ENCODE measurements around the gene MRAS. TPM values are rescaled to one million over a fixed set of nuclear protein-coding genes. Genes with fewer than 3 reads are reported as not detected.

MRAS gene
- total and polyA plus RNA-seq, 2 experiments from 2014 or later: 16.5 to 17.9 TPM

- no peak overlapping the region for H3K4me2 ChIP-seq
- no peaks in the 10 kb centered on the region for H3K36me3 ChIP-seq (replicated peaks; ENCODE audit: insufficient read depth, low read depth)
- DNase-seq (ENCODE audit: low spot score): no peak
- WGBS (ENCODE audit: low lambda C conversion rate, missing lambda C conversion rate): 69% methylated on average over 5 of the region's 5 CpGs
- no peaks in the 10 kb centered on the region for H3K79me2 ChIP-seq
- no peaks in the 10 kb centered on the region for H4K20me1 ChIP-seq (ENCODE audit: insufficient read depth, poor library complexity, severe bottlenecking)
- no peak overlapping the region for H3K27ac ChIP-seq
- H3K9me3 ChIP-seq (ENCODE audit: low read depth): no peaks in the 10 kb centered on the region
- H3K4me1 ChIP-seq (ENCODE audit: insufficient read depth): peaks cover 10% of the 10 kb centered on the region
- no peaks in the 10 kb centered on the region for H3K27me3 ChIP-seq
- TF ChIP-seq EZH2phosphoT487 (IDR thresholded peaks at IDR 0.05; ENCODE audit: low read depth, severe bottlenecking, unreplicated experiment) (no peak), EZH2 (IDR thresholded peaks at IDR 0.05; ENCODE audit: borderline replicate concordance) (no peak), CTCF (IDR thresholded peaks at IDR 0.05; ENCODE audit: poor library complexity) (no peak)
- H3K9me2 ChIP-seq (replicated peaks; ENCODE audit: insufficient read depth): no peaks in the 10 kb centered on the region
- H2AFZ ChIP-seq: no peak overlapping the region
- H3K4me3 ChIP-seq: no peak overlapping the region
Measured at GRCh38 chr3:138338244-138338643, 10.1 kb upstream of the MRAS start.

- DNase-seq (ENCODE audit: low spot score): no peak
- Histone ChIP-seq H3K4me2 (no peak overlapping the region), H3K27me3 (no peaks in the 10 kb centered on the region), H3K9me2 (replicated peaks; ENCODE audit: insufficient read depth) (no peaks in the 10 kb centered on the region), H3K27ac (no peak overlapping the region), H4K20me1 (ENCODE audit: insufficient read depth, poor library complexity, severe bottlenecking) (no peaks in the 10 kb centered on the region), H3K4me3 (no peak overlapping the region), H3K79me2 (no peaks in the 10 kb centered on the region), H3K9me3 (ENCODE audit: low read depth) (no peaks in the 10 kb centered on the region), H3K36me3 (replicated peaks; ENCODE audit: insufficient read depth, low read depth) (no peaks in the 10 kb centered on the region), H2AFZ (no peak overlapping the region), H3K4me1 (ENCODE audit: insufficient read depth) (peaks cover 10% of the 10 kb centered on the region)
- 91% methylated on average over 5 of the region's 5 CpGs for WGBS (ENCODE audit: low lambda C conversion rate, missing lambda C conversion rate)
- TF ChIP-seq EZH2phosphoT487 (IDR thresholded peaks at IDR 0.05; ENCODE audit: low read depth, severe bottlenecking, unreplicated experiment) (no peak), CTCF (IDR thresholded peaks at IDR 0.05; ENCODE audit: poor library complexity) (no peak), EZH2 (IDR thresholded peaks at IDR 0.05; ENCODE audit: borderline replicate concordance) (no peak)
Measured at GRCh38 chr3:138338811-138339210, 9.6 kb upstream of the MRAS start.

- no peak overlapping the region for H3K27ac ChIP-seq
- no peaks in the 10 kb centered on the region for H3K36me3 ChIP-seq (replicated peaks; ENCODE audit: insufficient read depth, low read depth)
- WGBS (ENCODE audit: low lambda C conversion rate, missing lambda C conversion rate): 96% methylated on average over 4 of the region's 5 CpGs
- H3K9me2 ChIP-seq (replicated peaks; ENCODE audit: insufficient read depth): no peaks in the 10 kb centered on the region
- no peak overlapping the region for H3K4me2 ChIP-seq
- H3K4me3 ChIP-seq: no peak overlapping the region
- H4K20me1 ChIP-seq (ENCODE audit: insufficient read depth, poor library complexity, severe bottlenecking): no peaks in the 10 kb centered on the region
- DNase-seq (ENCODE audit: low spot score): no peak
- H3K27me3 ChIP-seq: no peaks in the 10 kb centered on the region
- no peaks in the 10 kb centered on the region for H3K79me2 ChIP-seq
- TF ChIP-seq EZH2phosphoT487 (IDR thresholded peaks at IDR 0.05; ENCODE audit: low read depth, severe bottlenecking, unreplicated experiment) (no peak), CTCF (IDR thresholded peaks at IDR 0.05; ENCODE audit: poor library complexity) (no peak), EZH2 (IDR thresholded peaks at IDR 0.05; ENCODE audit: borderline replicate concordance) (no peak)
- peaks cover 2% of the 10 kb centered on the region for H3K4me1 ChIP-seq (ENCODE audit: insufficient read depth)
- H3K9me3 ChIP-seq (ENCODE audit: low read depth): no peaks in the 10 kb centered on the region
- H2AFZ ChIP-seq: no peak overlapping the region
Measured at GRCh38 chr3:138340511-138340910, 7.9 kb upstream of the MRAS start.

- Histone ChIP-seq H3K4me1 (ENCODE audit: insufficient read depth) (peaks cover 5% of the 10 kb centered on the region), H3K4me2 (no peak overlapping the region), H3K27ac (no peak overlapping the region), H4K20me1 (ENCODE audit: insufficient read depth, poor library complexity, severe bottlenecking) (no peaks in the 10 kb centered on the region), H3K27me3 (no peaks in the 10 kb centered on the region), H3K4me3 (no peak overlapping the region), H3K36me3 (replicated peaks; ENCODE audit: insufficient read depth, low read depth) (no peaks in the 10 kb centered on the region), H3K9me3 (ENCODE audit: low read depth) (no peaks in the 10 kb centered on the region), H3K79me2 (no peaks in the 10 kb centered on the region), H2AFZ (no peak overlapping the region), H3K9me2 (replicated peaks; ENCODE audit: insufficient read depth) (no peaks in the 10 kb centered on the region)
- TF ChIP-seq EZH2phosphoT487 (IDR thresholded peaks at IDR 0.05; ENCODE audit: low read depth, severe bottlenecking, unreplicated experiment): no peak
- TF ChIP-seq EZH2 (IDR thresholded peaks at IDR 0.05; ENCODE audit: borderline replicate concordance): no peak
- TF ChIP-seq CTCF (IDR thresholded peaks at IDR 0.05; ENCODE audit: poor library complexity): no peak
- DNase-seq (ENCODE audit: low spot score): no peak
- WGBS (ENCODE audit: low lambda C conversion rate, missing lambda C conversion rate): 60% methylated on average over 1 of the region's 1 CpG
Measured at GRCh38 chr3:138344754-138345153, 3.6 kb upstream of the MRAS start.
